SK-N-MC (cell line): Measurements from ENCODE around the gene HELZ2.

ENCODE experiments used
- EZH2 ChIP-seq: fragments of 200-600 bp; sonication (generic); IDR thresholded peaks from one replicate; pipeline ENCODE4 v1.6.1; 2017; ENCODE audit warnings: antibody characterized with exemption
- FOXP2 ChIP-seq: optimal IDR thresholded peaks from 2 replicates; pipeline ENCODE3; 2011; ENCODE audit warnings: mild to moderate bottlenecking, moderate library complexity; ENCODE audit not compliant: insufficient read depth; ENCODE audit errors: extremely low read length, control extremely low read depth
- POLR2AphosphoS5 ChIP-seq: IDR thresholded peaks from 2 replicates; pipeline ENCODE4 v1.6.1; 2012; ENCODE audit warnings: mild to moderate bottlenecking, low read depth, low read length, borderline replicate concordance

DNA sequence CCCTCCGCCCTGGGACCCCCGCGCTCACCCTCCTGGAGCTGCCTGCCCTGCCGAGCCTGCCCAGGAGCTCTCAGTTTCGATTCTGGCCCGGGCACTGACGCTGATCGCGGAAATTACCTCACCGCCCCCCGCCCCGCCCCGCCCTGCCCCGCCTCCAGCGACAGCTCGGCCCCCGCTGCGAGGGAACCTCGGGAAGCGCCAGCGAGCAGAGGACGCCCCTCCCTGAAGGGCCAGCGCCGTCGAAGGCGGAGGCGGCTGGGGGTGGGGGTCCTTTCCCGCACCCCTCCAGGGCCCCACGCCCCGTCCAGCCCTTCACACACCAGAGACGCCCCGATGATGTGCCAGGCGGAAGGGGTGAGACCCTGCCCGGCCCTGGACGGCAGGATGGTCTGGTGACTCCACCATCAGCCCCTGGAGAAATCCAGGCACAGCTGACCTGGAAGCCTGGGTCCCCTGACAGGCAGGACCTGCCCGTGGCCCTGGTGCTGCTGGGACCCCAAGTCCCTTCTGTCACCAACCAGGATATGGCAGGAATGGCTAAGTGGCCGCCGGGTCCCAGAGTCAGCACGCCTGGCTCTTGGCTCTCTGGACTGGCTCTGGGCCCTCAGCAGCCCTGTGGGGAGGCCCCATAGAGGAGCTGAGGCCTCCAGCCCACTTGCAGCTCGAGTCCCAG is at the start of gene HELZ2:
- TF ChIP-seq POLR2AphosphoS5 (no peak), EZH2 (no peak), FOXP2 (no peak)
